Epidermal melanocyte (primary cell): ENCODE measurements around the gene HYAL2.

ENCODE experiments used
- DNase-seq: peaks from one replicate; pipeline ENCODE4 v3.0.0; 2011; ENCODE audit warnings: low spot score; ENCODE audit not compliant: insufficient read length

HYAL2 gene

GRCh38 chr3:50330330-50330729 lies 7.8 kb upstream of the HYAL2 start:
- DNase-seq: no peak

GRCh38 chr3:50327943-50328691 lies 5.6 kb upstream of the HYAL2 start, which contains the start of gene TUSC2:
TSS of gene TUSC2 (minus strand) at chr3:50328223. CDS start at chr3:50328099, 124 bp downstream.
- DNase-seq: peak; percentile 99

- no peak for DNase-seq
Measured at GRCh38 chr3:50327129-50327528, 4.6 kb upstream of the HYAL2 start.

GRCh38 chr3:50326182-50326541 lies 3.6 kb upstream of the HYAL2 start:
- DNase-seq: no peak

- no peak for DNase-seq
Measured at GRCh38 chr3:50325497-50326181, 3.1 kb upstream of the HYAL2 start.

- DNase-seq: no peak
Measured at GRCh38 chr3:50325113-50325480, 2.6 kb upstream of the HYAL2 start.

GRCh38 chr3:50324351-50325112 lies 2.0 kb upstream of the HYAL2 start:
- peak; percentile 81 for DNase-seq

- DNase-seq: no peak
Measured at GRCh38 chr3:50323614-50324199, 1.2 kb upstream of the HYAL2 start.

GRCh38 chr3:50323092-50323600 lies 601 bp upstream of the HYAL2 start:
- DNase-seq: no peak

GRCh38 chr3:50322115-50322385 lies 495 bp downstream of the HYAL2 start:
- DNase-seq: no peak

- peak; percentile 80 for DNase-seq
Measured at GRCh38 chr3:50321336-50322114, 1.0 kb downstream of the HYAL2 start.

GRCh38 chr3:50320853-50321335 lies 1.7 kb downstream of the HYAL2 start:
- peak; percentile 47 for DNase-seq

GRCh38 chr3:50319894-50320625 lies 2.5 kb downstream of the HYAL2 start:
- DNase-seq: no peak

GRCh38 chr3:50319181-50319893 lies 3.2 kb downstream of the HYAL2 start:
- DNase-seq: no peak

GRCh38 chr3:50318615-50319014 lies 3.9 kb downstream of the HYAL2 start:
- no peak for DNase-seq

- DNase-seq: no peak
Measured at GRCh38 chr3:50318163-50318562, 4.4 kb downstream of the HYAL2 start.

- no peak for DNase-seq
Measured at GRCh38 chr3:50317300-50317699, 5.2 kb downstream of the HYAL2 start.

- no peak for DNase-seq
Measured at GRCh38 chr3:50316657-50317242, 5.8 kb downstream of the HYAL2 start.

GRCh38 chr3:50314816-50315215 lies 7.7 kb downstream of the HYAL2 start:
- DNase-seq: no peak
